ENCODE results near the gene CHST3.
"Not testable (repeated sequence)": the region's sequence is repeated elsewhere in the genome, so short reads cannot be mapped to it uniquely, and the experiment has no call there.

Gene CHST3

DNA sequence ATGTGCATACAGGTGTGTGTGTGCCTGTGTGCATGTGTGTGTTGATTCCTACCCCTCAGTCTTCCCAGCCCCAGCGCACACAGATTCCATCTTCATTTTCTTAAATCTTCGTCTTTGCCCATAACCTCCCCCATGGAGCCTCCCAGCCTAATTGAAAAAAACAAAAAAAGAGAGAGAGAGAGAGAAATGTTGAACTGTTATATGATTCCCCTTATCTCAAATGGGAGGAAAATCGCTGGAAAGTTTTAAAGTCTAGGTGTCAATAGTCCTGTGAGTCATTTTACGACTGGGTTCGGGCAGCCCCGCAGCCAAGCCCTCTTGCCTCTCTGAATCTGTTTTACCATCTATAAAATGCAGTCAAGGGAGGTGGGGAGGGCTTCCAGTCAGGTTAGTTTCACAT is 63.3 kb downstream of the CHST3 start:
- DNase-seq (ENCODE audit: low read depth in 2 of 3, low spot score in 2 of 3) = no peak

DNA sequence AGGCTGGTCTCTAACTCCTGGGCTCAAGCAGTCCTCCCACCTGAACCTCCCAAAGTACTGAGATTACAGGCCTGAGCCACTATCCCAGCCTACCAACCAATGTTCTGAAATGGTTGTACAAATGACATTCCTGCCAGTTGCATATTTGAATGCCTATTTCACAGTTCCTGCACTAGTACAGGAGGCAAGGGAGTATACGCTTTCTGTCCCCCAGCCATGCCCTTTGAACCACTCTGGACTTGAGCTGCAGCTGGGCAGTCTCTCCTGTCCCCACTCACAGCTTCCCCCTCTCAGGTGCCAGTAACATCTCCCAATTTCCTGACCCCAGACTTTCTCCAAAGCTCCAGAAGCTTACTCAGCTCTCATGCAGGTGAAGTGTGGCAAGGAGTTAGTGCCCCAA is 65.2 kb downstream of the CHST3 start:
- DNase-seq (ENCODE audit: low read depth in 2 of 3, low spot score in 2 of 3) = no peak

GRCh38 chr10:72030762-72031543 is 66.8 kb downstream of the CHST3 start:
- DNase-seq (ENCODE audit: low read depth in 2 of 3, low spot score in 2 of 3) = no peak

GRCh38 chr10:72031706-72032105 is 67.5 kb downstream of the CHST3 start:
- no peak for DNase-seq (ENCODE audit: low read depth in 2 of 3, low spot score in 2 of 3)

- DNase-seq (ENCODE audit: low read depth in 2 of 3, low spot score in 2 of 3) = not testable (repeated sequence)
Observed at GRCh38 chr10:72032409-72033162, 68.4 kb downstream of the CHST3 start.

GRCh38 chr10:72034040-72034499 is 69.9 kb downstream of the CHST3 start:
- no peak for DNase-seq (ENCODE audit: low read depth in 2 of 3, low spot score in 2 of 3)

- DNase-seq (ENCODE audit: low read depth in 2 of 3, low spot score in 2 of 3) = no peak
Observed at GRCh38 chr10:72034761-72035160, 70.6 kb downstream of the CHST3 start.

DNA sequence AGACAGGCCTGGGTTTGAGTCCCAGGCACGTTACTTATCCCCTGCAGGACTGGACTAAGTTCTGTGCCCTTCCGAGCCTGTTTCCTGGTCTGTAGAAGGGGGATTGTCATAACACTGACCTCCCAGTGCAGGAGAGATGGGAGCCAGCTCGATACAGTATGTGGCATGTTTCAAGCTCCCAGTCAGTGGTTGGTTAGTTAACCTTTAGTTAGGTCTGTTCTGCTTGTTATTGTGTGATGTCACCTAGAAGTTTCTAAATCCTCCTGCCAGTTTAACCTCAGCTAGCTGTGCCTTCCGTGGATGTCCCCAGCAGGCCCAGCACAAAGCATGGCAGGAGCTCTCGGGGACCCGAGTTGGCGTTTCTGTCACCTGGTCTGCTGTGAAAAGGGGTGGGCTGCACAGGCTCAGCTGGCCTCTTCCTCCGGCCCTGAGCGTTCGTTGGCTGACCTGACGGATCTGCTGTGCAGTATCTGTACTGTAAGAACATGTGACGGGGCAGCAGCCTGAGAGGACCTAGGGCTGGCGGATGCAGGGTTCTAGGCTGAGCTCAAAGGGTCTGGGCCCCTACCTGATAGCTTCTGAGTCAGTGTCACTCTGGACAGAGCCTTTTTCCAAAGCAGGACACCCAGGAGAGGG is 71.2 kb downstream of the CHST3 start:
- no peak for DNase-seq (ENCODE audit: low read depth in 2 of 3, low spot score in 2 of 3)

DNA sequence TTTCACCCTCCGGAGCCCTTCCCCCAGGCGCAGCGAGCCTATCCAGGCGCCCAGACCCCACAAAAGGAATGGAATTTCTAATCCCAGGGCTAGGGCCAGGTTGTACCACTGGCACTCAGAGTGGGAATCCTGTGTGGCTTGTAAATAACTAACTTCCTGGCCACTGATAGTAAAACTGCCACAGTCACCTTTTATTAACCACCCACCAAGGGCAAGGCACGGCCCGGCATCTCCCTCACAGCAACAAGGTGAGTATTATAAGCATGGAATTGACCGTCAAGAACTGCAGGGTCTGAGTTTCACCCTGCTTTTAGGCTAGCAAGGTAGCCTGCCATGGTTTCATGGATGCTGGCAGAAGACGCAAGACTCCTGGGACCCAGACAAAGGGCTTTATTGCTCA is 73.1 kb downstream of the CHST3 start:
- no peak for DNase-seq (ENCODE audit: low read depth in 2 of 3, low spot score in 2 of 3)

GRCh38 chr10:72037811-72038210 is 73.6 kb downstream of the CHST3 start:
- DNase-seq (ENCODE audit: low read depth in 2 of 3, low spot score in 2 of 3) = no peak

GRCh38 chr10:72038458-72039001 is 74.3 kb downstream of the CHST3 start:
- DNase-seq (ENCODE audit: low read depth in 2 of 3, low spot score in 2 of 3) = no peak

GRCh38 chr10:72039377-72039776 is 75.2 kb downstream of the CHST3 start:
- no peak for DNase-seq (ENCODE audit: low read depth in 2 of 3, low spot score in 2 of 3)

- no peak for DNase-seq (ENCODE audit: low read depth in 2 of 3, low spot score in 2 of 3)
Observed at GRCh38 chr10:72041491-72041890, 77.3 kb downstream of the CHST3 start.

DNA sequence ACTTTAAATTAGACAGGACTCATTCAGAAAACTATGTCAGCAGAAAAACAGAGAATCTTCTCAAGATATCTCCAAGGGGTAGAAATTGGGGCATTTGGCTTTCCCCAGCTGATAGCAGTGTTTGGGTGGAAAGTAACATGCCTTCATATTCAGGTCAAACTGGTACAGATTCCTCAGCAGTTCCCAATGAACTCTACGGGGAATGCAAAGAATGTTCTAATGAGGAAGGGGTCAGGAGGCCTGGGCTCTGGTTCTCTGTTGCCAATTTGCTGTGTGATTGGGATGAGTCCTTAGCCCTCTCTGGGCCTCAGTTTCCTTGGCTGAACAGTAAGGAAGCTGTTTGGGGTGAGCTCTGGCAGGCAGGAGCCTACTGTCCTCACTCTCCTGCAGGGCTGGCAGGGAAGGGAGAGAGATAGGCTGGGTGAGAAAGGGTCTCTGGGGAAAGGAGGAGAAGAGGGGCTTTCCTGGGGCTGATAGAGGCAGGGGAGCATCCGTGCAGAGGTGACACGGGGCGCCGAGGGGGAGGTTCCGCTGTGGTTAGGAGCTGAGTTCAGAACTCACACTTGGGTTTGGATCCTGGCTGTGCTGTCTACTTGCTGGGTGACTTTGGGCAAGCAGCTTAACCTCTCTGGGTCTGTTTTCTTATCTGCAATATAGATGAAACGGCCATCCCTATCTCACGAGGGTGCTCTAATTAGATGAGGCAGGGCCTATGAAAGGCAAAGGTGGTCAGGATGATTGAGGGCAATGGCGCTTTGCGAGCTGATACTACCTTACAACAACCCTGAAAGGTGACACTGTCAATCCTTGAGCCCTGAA is 79.0 kb downstream of the CHST3 start:
- no peak for DNase-seq (ENCODE audit: low read depth in 2 of 3, low spot score in 2 of 3)

DNA sequence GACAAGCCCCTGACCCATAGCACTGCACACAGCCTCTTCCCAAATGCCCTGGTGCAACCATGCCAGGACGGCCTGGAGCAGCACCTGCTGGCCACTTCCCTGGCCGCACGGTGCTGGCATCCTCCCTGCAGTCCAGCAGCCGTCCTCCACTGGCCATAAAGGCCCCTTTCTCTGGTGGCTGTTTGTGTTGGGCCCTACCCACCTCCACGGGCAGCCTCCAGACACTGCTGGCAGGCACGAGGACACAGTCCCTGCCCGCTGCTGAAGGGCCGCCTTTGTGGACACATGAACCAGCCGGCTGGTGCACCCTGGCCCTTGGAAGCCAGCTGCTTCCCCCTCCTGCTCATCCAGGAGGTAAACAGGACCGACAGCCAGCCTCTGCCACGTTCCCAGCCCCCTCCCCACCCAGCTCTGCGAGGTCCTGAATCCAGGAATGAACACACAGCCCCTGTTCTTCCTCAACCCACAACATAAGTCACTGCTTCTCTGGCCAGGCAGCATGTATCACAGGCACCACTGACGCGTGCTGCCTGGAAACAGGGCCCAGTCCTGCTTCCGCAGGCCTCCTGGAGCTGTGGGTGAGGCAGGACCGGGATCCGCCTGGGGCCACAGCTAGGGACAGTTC is 80.3 kb downstream of the CHST3 start:
- no peak for DNase-seq (ENCODE audit: low read depth in 2 of 3, low spot score in 2 of 3)

DNA sequence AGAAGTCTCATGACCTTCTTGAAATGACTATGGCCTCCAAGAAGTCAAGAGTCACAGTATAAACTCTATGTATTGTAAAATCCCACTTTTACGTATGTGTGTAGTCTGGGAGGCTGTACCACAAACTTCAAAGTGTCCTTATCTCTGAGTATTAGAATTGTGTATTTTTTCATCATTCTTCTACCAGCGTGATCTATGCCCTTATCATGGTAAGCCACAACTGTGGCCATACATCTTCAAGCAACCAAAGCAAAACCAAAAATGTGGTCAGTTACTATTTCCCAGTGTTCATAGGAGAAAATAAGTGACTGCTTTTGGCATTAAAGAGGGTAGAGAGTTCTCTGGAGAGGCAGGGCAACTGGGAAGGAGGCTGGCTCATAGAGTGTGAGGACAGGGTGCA is 81.4 kb downstream of the CHST3 start:
- DNase-seq (ENCODE audit: low read depth in 2 of 3, low spot score in 2 of 3) = no peak

DNA sequence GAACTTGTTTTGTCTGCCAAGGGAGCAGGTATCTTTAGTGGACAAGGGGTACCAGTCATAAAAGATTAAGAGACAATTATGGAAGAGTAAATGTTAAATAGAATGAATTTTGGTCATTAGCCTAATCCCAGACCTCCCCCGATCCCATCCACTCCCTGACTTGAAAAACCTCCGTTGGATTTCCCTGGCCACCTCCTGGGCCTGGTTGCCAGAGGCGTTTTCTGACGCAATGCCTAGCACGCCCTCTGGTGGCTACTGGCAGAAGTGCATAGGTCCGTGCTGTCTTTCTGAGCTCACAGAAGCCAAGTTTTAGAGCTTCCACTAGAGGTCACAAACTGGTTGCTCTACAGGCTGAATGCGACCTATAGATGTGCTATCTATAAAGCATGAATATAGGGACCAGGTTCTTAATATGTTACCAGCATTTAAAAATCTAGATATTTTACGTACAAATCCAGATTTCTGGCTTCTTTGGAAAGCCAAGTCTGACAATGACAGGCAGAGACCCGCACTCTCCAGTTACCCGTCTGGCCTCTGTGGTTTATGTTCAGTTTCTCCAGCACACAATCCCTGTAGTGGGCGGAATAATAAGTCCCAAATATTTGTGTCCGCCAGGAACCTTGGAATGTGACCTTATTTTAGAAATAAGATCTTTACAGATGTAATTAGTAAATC is 84.4 kb downstream of the CHST3 start:
- DNase-seq (ENCODE audit: low read depth in 2 of 3, low spot score in 2 of 3) = peak; percentile 67 to 91 (median 84)

DNA sequence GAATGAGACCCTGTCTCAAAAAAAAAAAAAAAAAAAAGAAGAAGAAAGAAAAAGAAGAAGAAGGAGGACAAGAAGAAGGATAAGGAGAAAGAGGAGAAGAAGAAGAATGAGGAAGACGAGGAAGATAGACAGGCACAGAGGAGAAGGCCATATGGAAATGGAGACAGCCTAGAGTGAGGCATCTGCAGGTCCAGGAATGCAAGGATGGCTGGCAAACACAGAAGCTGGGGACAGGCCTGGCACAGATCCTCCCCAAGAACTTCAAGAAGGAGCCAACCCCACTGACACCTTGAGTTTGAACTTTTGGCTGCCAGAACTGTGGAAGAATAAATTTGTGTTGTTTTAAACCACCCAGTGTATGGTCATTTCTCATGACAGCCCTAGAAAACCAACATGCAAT is 85.3 kb downstream of the CHST3 start:
- no peak for DNase-seq (ENCODE audit: low read depth in 2 of 3, low spot score in 2 of 3)

- no peak for DNase-seq (ENCODE audit: low read depth in 2 of 3, low spot score in 2 of 3)
Observed at GRCh38 chr10:72049969-72050781, 86.0 kb downstream of the CHST3 start.

Measured in activated CD8-positive, alpha-beta memory T cell treated with anti-CD3 and anti-CD28 coated beads for 48 hours (primary cell).